ENCODE results near the gene SPECC1L.

SPECC1L gene

GRCh38 chr22:24270556-24271385 is at the start of gene SPECC1L:
TSS of gene SPECC1L (plus strand) at chr22:24270831. CDS start at chr22:24302232, 31,401 bp downstream.
- no peak for TF ChIP-seq CTCF (IDR thresholded peaks at IDR 0.05; ENCODE audit: low read length, missing control alignments)
- peak within 1 kb of the TSS; percentile 95 for H3K4me3 ChIP-seq (replicated peaks; ENCODE audit: low read depth, low read length)
- peak; percentile 95 for DNase-seq (ENCODE audit: low read depth)

GRCh38 chr22:24224468-24224867 is 46.2 kb upstream of the SPECC1L start:
- TF ChIP-seq CTCF (IDR thresholded peaks at IDR 0.05; ENCODE audit: low read length, missing control alignments): no peak
- DNase-seq (ENCODE audit: low read depth): no peak
- H3K4me3 ChIP-seq (replicated peaks; ENCODE audit: low read depth, low read length): no peak overlapping the region

- no peak overlapping the region for H3K4me3 ChIP-seq (replicated peaks; ENCODE audit: low read depth, low read length)
- DNase-seq (ENCODE audit: low read depth): no peak
- no peak for TF ChIP-seq CTCF (IDR thresholded peaks at IDR 0.05; ENCODE audit: low read length, missing control alignments)
Measured at GRCh38 chr22:24225044-24225601, 45.5 kb upstream of the SPECC1L start.

GRCh38 chr22:24225951-24226350 is 44.7 kb upstream of the SPECC1L start:
- H3K4me3 ChIP-seq (replicated peaks; ENCODE audit: low read depth, low read length): no peak overlapping the region
- DNase-seq (ENCODE audit: low read depth): no peak
- no peak for TF ChIP-seq CTCF (IDR thresholded peaks at IDR 0.05; ENCODE audit: low read length, missing control alignments)

- peak; percentile 34 for TF ChIP-seq CTCF (IDR thresholded peaks at IDR 0.05; ENCODE audit: low read length, missing control alignments)
- H3K4me3 ChIP-seq (replicated peaks; ENCODE audit: low read depth, low read length): no peak overlapping the region
- DNase-seq (ENCODE audit: low read depth): no peak
Measured at GRCh38 chr22:24230911-24231656, 39.5 kb upstream of the SPECC1L start.

- TF ChIP-seq CTCF (IDR thresholded peaks at IDR 0.05; ENCODE audit: low read length, missing control alignments): no peak
- no peak for DNase-seq (ENCODE audit: low read depth)
- no peak overlapping the region for H3K4me3 ChIP-seq (replicated peaks; ENCODE audit: low read depth, low read length)
Measured at GRCh38 chr22:24231706-24232105, 38.9 kb upstream of the SPECC1L start.
